ENCODE results near the gene SLC25A29.

GRCh38 chr14:100262545-100262944 lies 43.7 kb downstream of the SLC25A29 start:
- no peak for TF ChIP-seq CTCF (IDR thresholded peaks at IDR 0.05)
- TF ChIP-seq POLR2A (IDR thresholded peaks at IDR 0.05) = no peak
- no peak for TF ChIP-seq POLR2AphosphoS5 (IDR thresholded peaks at IDR 0.05; ENCODE audit: insufficient read depth in 1 of 2, low read depth in 1 of 2)
